MM.1S (cell line): Measurements from ENCODE around the gene MS4A1.

Source experiments
- CTCF ChIP-seq: fragments of 300-600 bp; sonication (generic); IDR thresholded peaks from 2 replicates; pipeline ENCODE4 v1.5.1; 2016; ENCODE audit warnings: antibody characterized with exemption, low read length, mixed read lengths
- EZH2 ChIP-seq: fragments of 300-600 bp; sonication (generic); optimal IDR thresholded peaks from 2 replicates; pipeline ENCODE3; 2017; ENCODE audit warnings: low read depth, mild to moderate bottlenecking, antibody characterized with exemption, low read length, mixed read lengths
- EZH2phosphoT487 ChIP-seq: fragments of 300-600 bp; sonication (generic); IDR thresholded peaks from 2 replicates; pipeline ENCODE4 v1.6.1; 2018; ENCODE audit warnings: antibody characterized with exemption, low read length

- TF ChIP-seq EZH2 (no peak), CTCF (no peak), EZH2phosphoT487 (no peak)
These were observed at the start of gene MS4A1 for GRCh38 chr11:60455531-60456042.
